GM12874 (cell line): ENCODE data around the gene EPB41L4B.

Experiments
- CTCF ChIP-seq: IDR thresholded peaks from 2 replicates; pipeline ENCODE4 v1.5.1; 2011; ENCODE audit warnings: low read depth, mild to moderate bottlenecking, control low read depth, low read length, moderate library complexity; ENCODE audit not compliant: insufficient read depth

Gene EPB41L4B

GRCh38 chr9:109267555-109267954, 53.3 kb downstream of the EPB41L4B start:
- TF ChIP-seq CTCF: no peak

GRCh38 chr9:109264877-109265587, 55.8 kb downstream of the EPB41L4B start:
- TF ChIP-seq CTCF: no peak

GRCh38 chr9:109263358-109263757, 57.5 kb downstream of the EPB41L4B start:
- TF ChIP-seq CTCF: no peak

GRCh38 chr9:109258481-109259302, 62.2 kb downstream of the EPB41L4B start:
- TF ChIP-seq CTCF: no peak

GRCh38 chr9:109256336-109256735, 64.5 kb downstream of the EPB41L4B start:
- TF ChIP-seq CTCF: no peak

GRCh38 chr9:109255394-109255793, 65.5 kb downstream of the EPB41L4B start:
- TF ChIP-seq CTCF: no peak

GRCh38 chr9:109254317-109254716, 66.5 kb downstream of the EPB41L4B start:
- no peak for TF ChIP-seq CTCF
